Ishikawa (cell line): ENCODE data around the gene PLA2G4D.

ENCODE experiments used
- CEBPB ChIP-seq: IDR thresholded peaks from 2 replicates; pipeline ENCODE4 v1.6.1; 2012
- CREB1 ChIP-seq: IDR thresholded peaks from 2 replicates; pipeline ENCODE4 v1.6.1; 2012; ENCODE audit warnings: low read depth
- EGR1 ChIP-seq: IDR thresholded peaks from 2 replicates; pipeline ENCODE4 v1.6.1; 2012
- EP300 ChIP-seq: IDR thresholded peaks from 2 replicates; pipeline ENCODE4 v1.6.1; 2012; ENCODE audit warnings: borderline replicate concordance
- FOXM1 ChIP-seq: IDR thresholded peaks from 2 replicates; pipeline ENCODE4 v1.6.1; 2012; ENCODE audit warnings: low read depth, borderline replicate concordance
- MAX ChIP-seq: IDR thresholded peaks from 2 replicates; pipeline ENCODE4 v1.6.1; 2012
- NFIC ChIP-seq: IDR thresholded peaks from 2 replicates; pipeline ENCODE4 v1.6.1; 2012
- RAD21 ChIP-seq: IDR thresholded peaks from 2 replicates; pipeline ENCODE4 v1.6.1; 2012; ENCODE audit warnings: low read depth
- TCF12 ChIP-seq: IDR thresholded peaks from 2 replicates; pipeline ENCODE4 v1.6.1; 2012; ENCODE audit warnings: low read depth
- TEAD4 ChIP-seq: IDR thresholded peaks from 2 replicates; pipeline ENCODE4 v1.6.1; 2012
- USF1 ChIP-seq: IDR thresholded peaks from 2 replicates; pipeline ENCODE4 v1.6.1; 2012
- YY1 ChIP-seq: IDR thresholded peaks from 2 replicates; pipeline ENCODE4 v1.6.1; 2012; ENCODE audit warnings: low read depth

- no peak for TF ChIP-seq EP300
- no peak for TF ChIP-seq CEBPB
- TF ChIP-seq YY1, result no peak
- no peak for TF ChIP-seq FOXM1
- no peak for TF ChIP-seq MAX
- no peak for TF ChIP-seq EGR1
- no peak for TF ChIP-seq RAD21
- no peak for TF ChIP-seq NFIC
- TF ChIP-seq USF1, result no peak
- TF ChIP-seq TEAD4, result no peak
- TF ChIP-seq TCF12, result no peak
- no peak for TF ChIP-seq CREB1
Measured at GRCh38 chr15:42101861-42102260, 7.5 kb upstream of the PLA2G4D start.
